AG04450 (cell line): Measurements from ENCODE around the gene ZNF275. TPM values are rescaled to one million over a fixed set of nuclear protein-coding genes. Genes with fewer than 3 reads are reported as not detected.
"Not testable (repeated sequence)": the region's sequence is repeated elsewhere in the genome, so short reads cannot be mapped to it uniquely, and the experiment has no call there.

Experiments used
- CTCF ChIA-PET: fragments of 300-600, 350-600 bp; formaldehyde crosslinking; extraction: SDS; loops from one replicate; lab custom pipeline; 2022; ENCODE audit warnings: antibody characterized with exemption, inconsistent platforms; lab: Charles Lee
- POLR2A ChIA-PET: fragments of 350-600 bp; formaldehyde crosslinking; extraction: SDS; loops from one replicate; lab custom pipeline; 2021; ENCODE audit warnings: antibody characterized with exemption, inconsistent platforms; lab: Yijun Ruan, JAX
- DNase-seq: peaks from one replicate; pipeline ENCODE4 v3.0.0-alpha.2; 2011; ENCODE audit warnings: low read depth, low spot score
- H3K27ac ChIP-seq: one replicate; pipeline ENCODE4 v1.5.1; 2012; ENCODE audit warnings: low read depth, low read length, control low read depth
- H3K27me3 ChIP-seq: one replicate; pipeline ENCODE4 v1.6.0; 2012; ENCODE audit warnings: low read length; ENCODE audit not compliant: control insufficient read depth, insufficient read depth
- H3K4me3 ChIP-seq: 2 replicates; pipeline ENCODE4 v1.5.1; 2011; ENCODE audit warnings: mild to moderate bottlenecking, low read depth, low read length, control low read depth
- H3K9me3 ChIP-seq: 2 replicates; pipeline ENCODE4 v1.5.1; 2012; ENCODE audit warnings: low read length; ENCODE audit not compliant: control insufficient read depth, insufficient read depth
- CTCF ChIP-seq: IDR thresholded peaks from 2 replicates; pipeline ENCODE4 v1.5.1; 2011; ENCODE audit warnings: low read depth, low read length, control low read depth, inconsistent platforms
- polyA plus RNA-seq: library from polyadenylated mRNA; depleted of rRNA; stranded (reverse); fragments of >200 nt; gene quantifications from 2 replicates; pipeline ENCODE4 v1.2.3, GENCODE V29; 2011

Gene ZNF275
- polyA plus RNA-seq, 1 experiment = 15.0 TPM

- no peak for DNase-seq
- ChIA-PET CTCF (no interaction called here), POLR2A (no interaction called here)
- H3K27ac ChIP-seq = no peak overlapping the region
- H3K9me3 ChIP-seq = peaks cover 3% of the 10 kb centered on the region; the same call in 1 of the 2 replicates
- no peak overlapping the region for H3K4me3 ChIP-seq
- H3K27me3 ChIP-seq = no peaks in the 10 kb centered on the region
- no peak for TF ChIP-seq CTCF
These were observed 54.2 kb downstream of the ZNF275 start for GRCh38 chrX:153387987-153388721.

DNA sequence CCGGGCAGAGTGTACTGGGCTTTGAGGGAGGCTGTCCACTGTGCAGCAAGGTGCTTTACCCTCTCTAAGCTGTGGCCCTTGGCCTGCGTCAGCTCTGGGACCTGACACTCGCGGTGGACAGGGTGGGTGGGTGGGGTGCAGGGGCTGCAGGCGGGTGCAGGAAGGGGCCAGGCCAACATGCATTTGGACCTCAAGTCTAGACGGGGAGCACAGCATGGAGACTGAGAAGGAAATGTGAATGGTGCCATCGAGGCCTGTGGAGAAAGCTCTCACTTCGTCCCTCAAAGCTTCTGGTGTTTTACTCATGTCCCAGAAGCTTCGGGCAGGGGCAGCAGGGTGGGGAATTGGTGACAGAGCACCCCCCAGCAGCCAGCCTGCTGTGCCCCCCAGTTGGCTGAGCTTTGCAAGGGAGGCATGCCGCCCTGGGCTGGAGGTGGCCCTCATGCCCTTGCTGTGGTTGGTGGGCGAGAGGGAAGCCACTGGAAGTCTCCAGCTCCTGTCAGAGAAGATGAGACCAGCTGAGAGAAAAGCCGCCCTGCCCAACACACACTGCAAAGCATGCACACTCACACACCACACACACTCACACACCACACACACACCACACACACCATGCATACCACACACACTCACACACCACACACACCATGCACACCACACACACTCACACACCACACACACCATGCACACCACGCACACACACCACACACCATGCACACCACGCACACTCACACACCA is 54.9 kb downstream of the ZNF275 start:
- Histone ChIP-seq H3K9me3 (peaks cover 3% of the 10 kb centered on the region; the same call in 1 of the 2 replicates), H3K27ac (no peak overlapping the region), H3K4me3 (no peak overlapping the region), H3K27me3 (no peaks in the 10 kb centered on the region)
- ChIA-PET POLR2A (no interaction called here), CTCF (no interaction called here)
- DNase-seq = no peak
- TF ChIP-seq CTCF = no peak

- H3K27me3 ChIP-seq, DNase-seq, H3K9me3 ChIP-seq, H3K27ac ChIP-seq, CTCF ChIA-PET, H3K4me3 ChIP-seq, POLR2A ChIA-PET: not testable (repeated sequence)
These were observed 55.5 kb downstream of the ZNF275 start for GRCh38 chrX:153389460-153389768.

- no peak overlapping the region for H3K27ac ChIP-seq
- TF ChIP-seq CTCF = no peak
- H3K4me3 ChIP-seq = no peak overlapping the region
- no peaks in the 10 kb centered on the region for H3K27me3 ChIP-seq
- CTCF ChIA-PET = no interaction called here
- no peak for DNase-seq
- H3K9me3 ChIP-seq = peaks cover 3% of the 10 kb centered on the region; the same call in 1 of the 2 replicates
- POLR2A ChIA-PET = no interaction called here
These were observed 58.8 kb downstream of the ZNF275 start for GRCh38 chrX:153392642-153393321.

GRCh38 chrX:153394612-153395011 is 60.7 kb downstream of the ZNF275 start:
- no peak for DNase-seq
- ChIA-PET CTCF (interaction anchor here (0.9 kb wide), 1 partner anchor 66 kb away, joined by 3 read pairs; no protein-coding TSS in a partner anchor), POLR2A (no interaction called here)
- Histone ChIP-seq H3K9me3 (peaks cover 3% of the 10 kb centered on the region; the same call in 1 of the 2 replicates), H3K27ac (no peak overlapping the region), H3K27me3 (no peaks in the 10 kb centered on the region), H3K4me3 (no peak overlapping the region)
- no peak for TF ChIP-seq CTCF
